ENCODE results near the gene TEKTIP1. TPM values are rescaled to one million over a fixed set of nuclear protein-coding genes. Genes with fewer than 3 reads are reported as not detected.

Gene TEKTIP1
- total RNA-seq, 4 donors from 2014 or later: 0.78 TPM; not detected in 3

- H3K4me3 ChIP-seq (ENCODE audit: low read depth, poor library complexity, severe bottlenecking): no peak overlapping the region
- TF ChIP-seq, protein P1, sequence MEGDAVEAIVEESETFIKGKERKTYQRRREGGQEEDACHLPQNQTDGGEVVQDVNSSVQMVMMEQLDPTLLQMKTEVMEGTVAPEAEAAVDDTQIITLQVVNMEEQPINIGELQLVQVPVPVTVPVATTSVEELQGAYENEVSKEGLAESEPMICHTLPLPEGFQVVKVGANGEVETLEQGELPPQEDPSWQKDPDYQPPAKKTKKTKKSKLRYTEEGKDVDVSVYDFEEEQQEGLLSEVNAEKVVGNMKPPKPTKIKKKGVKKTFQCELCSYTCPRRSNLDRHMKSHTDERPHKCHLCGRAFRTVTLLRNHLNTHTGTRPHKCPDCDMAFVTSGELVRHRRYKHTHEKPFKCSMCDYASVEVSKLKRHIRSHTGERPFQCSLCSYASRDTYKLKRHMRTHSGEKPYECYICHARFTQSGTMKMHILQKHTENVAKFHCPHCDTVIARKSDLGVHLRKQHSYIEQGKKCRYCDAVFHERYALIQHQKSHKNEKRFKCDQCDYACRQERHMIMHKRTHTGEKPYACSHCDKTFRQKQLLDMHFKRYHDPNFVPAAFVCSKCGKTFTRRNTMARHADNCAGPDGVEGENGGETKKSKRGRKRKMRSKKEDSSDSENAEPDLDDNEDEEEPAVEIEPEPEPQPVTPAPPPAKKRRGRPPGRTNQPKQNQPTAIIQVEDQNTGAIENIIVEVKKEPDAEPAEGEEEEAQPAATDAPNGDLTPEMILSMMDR (IDR thresholded peaks at IDR 0.05): no peak
- no peak for TF ChIP-seq POLR2A (IDR thresholded peaks at IDR 0.05)
- DNase-seq (ENCODE audit: low spot score in 2 of 2): no peak
- 72 to 79% methylated on average over 9 of the region's 9 CpGs for WGBS, 2 donors
- intact Hi-C loops (cut with DNase I; ENCODE audit: low total_unique reads): no loop called here
Observed at GRCh38 chr19:3551792-3552095, 12.8 kb downstream of the TEKTIP1 start.

DNA sequence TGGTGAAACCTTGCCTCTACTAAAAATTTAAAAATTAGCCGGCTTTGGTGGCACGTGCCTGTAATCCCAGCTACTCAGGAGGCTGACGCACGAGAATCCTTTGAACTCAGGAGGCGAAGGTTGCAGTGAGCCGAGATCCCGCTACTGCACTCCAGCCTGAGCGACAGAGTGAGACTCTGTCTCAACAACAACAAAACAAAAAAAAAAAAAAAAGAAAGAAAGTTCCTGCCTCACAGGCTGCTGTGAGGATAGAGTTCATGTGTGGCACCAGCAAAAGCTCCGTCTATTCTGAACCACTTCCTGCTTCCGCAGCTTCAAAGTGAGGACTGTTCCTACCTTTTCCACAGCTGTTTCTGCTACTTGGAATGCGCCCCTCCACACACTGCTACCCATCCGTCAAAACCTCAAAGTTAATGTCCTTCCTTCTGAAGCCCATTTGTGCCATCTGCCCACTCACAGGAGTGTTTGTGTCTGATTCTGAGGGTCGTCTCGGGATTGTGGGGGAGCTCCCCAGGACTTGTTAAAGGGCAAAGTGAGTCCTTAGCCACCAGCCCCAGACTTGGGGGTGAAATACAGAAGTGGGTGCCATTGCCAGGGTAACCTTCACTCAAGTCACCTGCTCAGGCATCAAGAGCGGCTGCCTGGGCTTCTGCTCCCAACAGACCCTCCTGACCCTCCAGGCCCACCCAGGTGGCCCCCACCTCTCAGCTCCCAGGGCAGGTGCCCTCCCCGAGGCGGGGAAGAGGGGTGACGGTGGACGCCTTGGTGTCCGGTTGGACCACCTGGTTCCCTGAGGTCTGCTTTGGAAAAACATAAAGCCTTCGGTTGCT lies 15.5 kb downstream of the TEKTIP1 start:
- no peak for TF ChIP-seq POLR2A (IDR thresholded peaks at IDR 0.05)
- TF ChIP-seq, protein P1 (IDR thresholded peaks at IDR 0.05): no peak
- intact Hi-C loops (cut with DNase I; ENCODE audit: low total_unique reads): no loop called here
- whole genome bisulfite sequencing, 2 donors: 72 to 74% methylated on average over 20 to 21 of the region's 21 CpGs
- DNase-seq (ENCODE audit: low spot score in 2 of 2): no peak
- H3K4me3 ChIP-seq (ENCODE audit: low read depth, poor library complexity, severe bottlenecking): no peak overlapping the region

DNA sequence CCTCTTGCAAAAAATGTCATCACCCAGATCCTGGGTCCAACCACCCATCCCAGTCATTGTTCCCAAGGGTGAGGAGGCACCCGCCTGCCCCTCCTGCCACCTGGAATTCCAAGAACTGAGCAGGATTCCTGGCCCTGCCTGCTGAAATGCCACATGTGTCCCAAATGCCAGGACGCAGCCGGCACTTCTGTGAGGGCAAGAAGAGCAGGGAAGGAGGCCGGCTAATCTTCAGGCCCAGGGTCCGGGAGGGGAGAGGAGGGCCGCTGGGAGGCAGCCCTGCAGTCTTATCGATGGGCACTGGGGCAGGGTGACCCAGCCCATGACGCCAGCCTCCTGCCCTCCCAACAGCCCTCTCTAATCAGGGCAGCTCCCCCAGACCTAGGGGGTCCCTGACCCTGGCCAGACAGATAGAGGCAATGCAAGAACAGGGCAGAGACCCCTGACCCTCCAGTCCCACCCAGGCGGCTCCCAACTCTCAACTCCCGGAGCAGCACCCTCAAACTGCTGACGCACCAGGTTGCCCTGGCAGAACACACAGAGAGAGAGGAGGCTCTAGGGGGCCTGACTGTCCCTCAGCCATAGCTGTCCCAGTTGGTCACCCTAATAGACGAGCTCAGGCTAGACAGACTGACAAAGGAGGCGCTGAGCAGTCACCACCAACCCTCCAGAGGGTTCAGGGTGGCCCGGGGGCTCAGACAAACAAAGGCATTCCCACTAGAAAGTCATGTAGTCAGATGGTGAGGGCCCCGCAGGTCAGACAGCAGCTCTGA lies 16.9 kb downstream of the TEKTIP1 start:
- 67 to 74% methylated on average over 15 of the region's 15 CpGs for WGBS, 2 donors
- no peak for DNase-seq (ENCODE audit: low spot score in 2 of 2)
- TF ChIP-seq, protein P1 (IDR thresholded peaks at IDR 0.05): no peak
- no peak for TF ChIP-seq POLR2A (IDR thresholded peaks at IDR 0.05)
- intact Hi-C loops (cut with DNase I; ENCODE audit: low total_unique reads): no loop called here
- no peak overlapping the region for H3K4me3 ChIP-seq (ENCODE audit: low read depth, poor library complexity, severe bottlenecking)

DNA sequence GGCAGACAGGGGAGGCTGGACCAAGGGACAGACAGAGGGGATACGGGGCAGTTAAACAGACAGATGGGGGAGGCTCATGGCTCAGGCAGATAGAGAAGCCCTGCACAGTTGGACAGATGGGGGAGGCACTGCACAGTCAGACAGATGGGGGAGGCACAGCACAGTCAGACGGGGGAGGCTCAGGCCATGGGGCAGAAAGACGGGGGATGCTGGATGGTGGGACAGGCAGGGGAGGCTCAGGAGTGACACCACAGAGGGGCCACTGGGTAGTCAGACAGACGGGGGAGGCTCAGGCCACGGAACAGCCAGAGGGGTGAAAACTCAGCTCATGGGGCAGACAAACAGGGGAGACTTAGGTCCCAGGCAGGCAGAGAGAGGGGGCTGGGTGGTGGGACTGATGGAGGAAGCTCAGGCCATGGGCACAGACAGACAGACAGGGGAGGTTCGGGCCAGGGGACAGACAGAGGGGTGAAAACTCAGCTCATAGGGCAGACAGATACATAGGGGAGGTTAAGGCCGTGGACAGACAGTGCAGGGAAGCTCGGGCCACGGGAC lies 17.5 kb downstream of the TEKTIP1 start:
- no peak for DNase-seq (ENCODE audit: low spot score in 2 of 2)
- no peak for TF ChIP-seq POLR2A (IDR thresholded peaks at IDR 0.05)
- TF ChIP-seq, protein P1 (IDR thresholded peaks at IDR 0.05): no peak
- H3K4me3 ChIP-seq (ENCODE audit: low read depth, poor library complexity, severe bottlenecking): peak overlapping the region; percentile 83
- WGBS, 2 donors: 26 to 30% methylated on average over 9 of the region's 9 CpGs
- intact Hi-C loops (cut with DNase I; ENCODE audit: low total_unique reads): no loop called here

DNA sequence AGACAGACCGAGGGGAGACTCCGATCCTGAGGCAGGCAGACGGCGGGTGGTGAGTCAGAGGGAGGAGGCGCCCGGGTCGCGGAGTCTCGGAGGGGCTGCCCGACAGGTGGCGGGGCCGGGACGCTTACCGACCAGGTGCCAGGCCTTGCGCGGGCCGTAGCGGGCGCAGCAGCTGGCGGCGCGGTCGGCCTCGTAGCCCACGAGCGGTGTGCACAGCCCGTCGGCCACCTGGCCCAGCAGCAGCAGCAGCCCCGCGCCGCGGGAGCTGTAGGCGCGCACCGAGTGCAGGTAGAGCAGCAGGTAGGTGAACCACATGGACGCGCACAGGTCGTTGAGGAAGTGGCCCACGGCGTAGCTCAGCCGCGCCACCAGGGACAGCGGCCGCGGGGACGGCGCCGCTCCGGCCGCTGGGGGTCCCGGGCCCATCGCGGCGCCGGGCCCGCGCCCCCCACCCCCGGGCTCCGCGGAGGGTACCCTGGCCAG lies 18.0 kb downstream of the TEKTIP1 start:
- TF ChIP-seq POLR2A (IDR thresholded peaks at IDR 0.05): no peak
- TF ChIP-seq, protein P1 (IDR thresholded peaks at IDR 0.05): no peak
- no peak for DNase-seq (ENCODE audit: low spot score in 2 of 2)
- intact Hi-C loops (cut with DNase I; ENCODE audit: low total_unique reads): no loop called here
- WGBS, 2 donors: 0% methylated on average over 15 to 40 of the region's 60 CpGs
- peak overlapping the region; percentile 83 for H3K4me3 ChIP-seq (ENCODE audit: low read depth, poor library complexity, severe bottlenecking)
